IMR-90 (cell line): Measurements from ENCODE around the gene IRS4. TPM values are rescaled to one million over a fixed set of nuclear protein-coding genes. Genes with fewer than 3 reads are reported as not detected.
A peak's percentile ranks its signal among the peaks of the same experiment; 100 is the strongest.

ENCODE experiments used
- ATAC-seq: fragments of 200-7000 bp; cut with Tn5 transposase; 2 replicates; pipeline ENCODE4 v1.9.1; 2020; ENCODE audit warnings: low read depth, mild to moderate bottlenecking, moderate library complexity
- BruUV-seq: library from RNA; stranded (reverse); fragments of 400-500 nt; replicated peaks from 2 replicates; lab custom pipeline; 2021; lab: Mats Ljungman, UMichigan
- CTCF ChIA-PET: fragments of 300-600 bp; formaldehyde crosslinking; extraction: SDS; loops from one replicate; lab custom pipeline; 2021; ENCODE audit warnings: antibody characterized with exemption; lab: Yijun Ruan, JAX
- POLR2A ChIA-PET: fragments of 300-600 bp; sonication (Branson Sonifier 250); formaldehyde crosslinking; loops from one replicate; lab custom pipeline; 2022; ENCODE audit warnings: antibody characterized with exemption; ENCODE audit not compliant: unreplicated experiment; lab: Charles Lee
- DNase-seq: peaks from one replicate; pipeline ENCODE4 v3.0.0; 2013
- H2AFZ ChIP-seq: replicated peaks from 2 replicates; pipeline ENCODE3; 2013; ENCODE audit warnings: low read length, mild to moderate bottlenecking; ENCODE audit not compliant: poor library complexity
- H2AK5ac ChIP-seq: 2 replicates; pipeline ENCODE4 v1.6.1; 2013; ENCODE audit warnings: low read depth, low read length, inconsistent platforms
- H2AK9ac ChIP-seq: replicated peaks from 2 replicates; pipeline ENCODE3; 2013; ENCODE audit warnings: mild to moderate bottlenecking, low read depth, low read length, moderate library complexity; ENCODE audit not compliant: poor library complexity
- H2BK120ac ChIP-seq: 2 replicates; pipeline ENCODE4 v1.6.1; 2013; ENCODE audit warnings: low read depth, low read length, inconsistent platforms
- H2BK15ac ChIP-seq: 3 replicates; pipeline ENCODE4 v1.6.1; 2013; ENCODE audit warnings: low read depth, low read length, inconsistent platforms
- H2BK20ac ChIP-seq: 2 replicates; pipeline ENCODE4 v1.6.1; 2013; ENCODE audit warnings: low read depth, mild to moderate bottlenecking, inconsistent platforms, low read length, moderate library complexity
- H2BK5ac ChIP-seq: 2 replicates; pipeline ENCODE4 v1.6.1; 2013; ENCODE audit warnings: mild to moderate bottlenecking, low read depth, low read length, inconsistent platforms; ENCODE audit not compliant: poor library complexity, severe bottlenecking
- H3K14ac ChIP-seq: replicated peaks from 2 replicates; pipeline ENCODE4 v1.6.1; 2013; ENCODE audit warnings: low read depth, low read length, inconsistent platforms
- H3K18ac ChIP-seq: 2 replicates; pipeline ENCODE4 v1.6.1; 2013; ENCODE audit warnings: low read depth, low read length, control low read depth
- H3K23ac ChIP-seq: 2 replicates; pipeline ENCODE4 v1.6.1; 2013; ENCODE audit warnings: low read depth, low read length, inconsistent platforms
- H3K27ac ChIP-seq: 2 replicates; pipeline ENCODE4 v1.5.1; 2013; ENCODE audit warnings: mild to moderate bottlenecking, control low read depth, low read length; ENCODE audit not compliant: insufficient read depth
- H3K27me3 ChIP-seq: 2 replicates; pipeline ENCODE4 v1.6.1; 2013; ENCODE audit warnings: low read length; ENCODE audit not compliant: control insufficient read depth, insufficient read depth
- H3K36me3 ChIP-seq: 2 replicates; pipeline ENCODE4 v1.6.1; 2013; ENCODE audit warnings: low read length, mixed read lengths; ENCODE audit not compliant: control insufficient read depth, insufficient read depth
- H3K4ac ChIP-seq: 2 replicates; pipeline ENCODE4 v1.6.1; 2013; ENCODE audit warnings: low read depth, low read length, inconsistent platforms
- H3K4me1 ChIP-seq: 2 replicates; pipeline ENCODE4 v1.6.1; 2013; ENCODE audit warnings: low read length, mixed read lengths; ENCODE audit not compliant: control insufficient read depth, insufficient read depth
- H3K4me2 ChIP-seq: 2 replicates; pipeline ENCODE4 v1.6.1; 2013; ENCODE audit warnings: low read depth, mild to moderate bottlenecking, control low read depth, low read length, moderate library complexity
- H3K4me3 ChIP-seq: 2 replicates; pipeline ENCODE4 v1.5.1; 2013; ENCODE audit warnings: low read depth, mild to moderate bottlenecking, control low read depth, low read length, moderate library complexity; ENCODE audit not compliant: insufficient read depth
- H3K56ac ChIP-seq: 2 replicates; pipeline ENCODE4 v1.6.1; 2013; ENCODE audit warnings: low read length, inconsistent platforms; ENCODE audit not compliant: insufficient read depth; ENCODE audit errors: extremely low read depth
- H3K79me1 ChIP-seq, 2 experiments: 2 replicates each; pipeline ENCODE4 v1.6.1; 2013; ENCODE audit warnings: low read length in 2 of 2, inconsistent platforms in 1 of 2, low read depth in 1 of 2
- H3K9ac ChIP-seq: 2 replicates; pipeline ENCODE4 v1.6.1; 2013; ENCODE audit warnings: low read depth, low read length, control low read depth
- H3K9me1 ChIP-seq: 2 replicates; pipeline ENCODE4 v1.6.1; 2013; ENCODE audit warnings: low read length, inconsistent platforms; ENCODE audit not compliant: insufficient read depth
- H3K9me3 ChIP-seq: 2 replicates; pipeline ENCODE4 v1.6.1; 2013; ENCODE audit warnings: low read length; ENCODE audit not compliant: control insufficient read depth, insufficient read depth
- H4K20me1 ChIP-seq: 2 replicates; pipeline ENCODE4 v1.6.1; 2013; ENCODE audit warnings: low read length, inconsistent platforms; ENCODE audit not compliant: insufficient read depth
- H4K5ac ChIP-seq: 2 replicates; pipeline ENCODE4 v1.6.1; 2013; ENCODE audit warnings: mild to moderate bottlenecking, low read depth, low read length, control low read depth
- H4K8ac ChIP-seq, 2 experiments: 2 replicates each; pipeline ENCODE4 v1.6.1; 2013; ENCODE audit warnings: low read depth in 2 of 2, low read length in 2 of 2, control low read depth in 1 of 2, inconsistent platforms in 1 of 2
- H4K91ac ChIP-seq: 2 replicates; pipeline ENCODE4 v1.6.1; 2013; ENCODE audit warnings: low read depth, low read length, inconsistent platforms; ENCODE audit not compliant: insufficient read depth
- BHLHE40 ChIP-seq: fragments of 150-350 bp; IDR thresholded peaks from 2 replicates; pipeline ENCODE4 v1.6.1; 2016; ENCODE audit warnings: mild to moderate bottlenecking, low read depth, low read length
- CEBPB ChIP-seq: IDR thresholded peaks from 2 replicates; pipeline ENCODE4 v1.6.1; 2012; ENCODE audit warnings: low read depth, low read length, improper control_type of control experiment
- FOS ChIP-seq: fragments of 150-350 bp; IDR thresholded peaks from 2 replicates; pipeline ENCODE4 v1.6.1; 2016; ENCODE audit warnings: low read depth, low read length
- MXI1 ChIP-seq: IDR thresholded peaks from 2 replicates; pipeline ENCODE4 v1.6.1; 2012; ENCODE audit warnings: low read depth, mild to moderate bottlenecking, low read length, moderate library complexity, borderline replicate concordance
- RAD21 ChIP-seq: IDR thresholded peaks from 2 replicates; pipeline ENCODE4 v1.6.1; 2012; ENCODE audit warnings: low read length, improper control_type of control experiment
- SMC3 ChIP-seq: fragments of 150-350 bp; IDR thresholded peaks from 2 replicates; pipeline ENCODE4 v1.6.1; 2016; ENCODE audit warnings: low read depth, mild to moderate bottlenecking, antibody characterized with exemption, low read length, moderate library complexity
- WGBS, 2 experiments: methylation state at CpG; one replicate each; pipeline versions ENCODE4 v1.1.5 to v1.1.7; 2013; ENCODE audit warnings: missing lambda C conversion rate in 2 of 2; ENCODE audit not compliant: insufficient read length in 1 of 2; ENCODE audit errors: extremely low coverage in 2 of 2; 5-methylcytosine and 5-hydroxymethylcytosine counted together
- dilution Hi-C: fragments of 300-500 bp; cut with HindIII; formaldehyde crosslinking; loops from one replicate; pipeline ENCODE4 v1.14.3; 2018; ENCODE audit warnings: low sequenced_read_pairs; ENCODE audit not compliant: unreplicated experiment
- in situ Hi-C: fragments of 300-500 bp; cut with MboI; formaldehyde crosslinking; loops from 3 replicates; pipeline ENCODE4 v1.14.3; 2019; ENCODE audit warnings: low sequenced_read_pairs, inconsistent platforms, mixed read lengths
- intact Hi-C: fragments of 100-400 bp; cut with micrococcal nuclease; formaldehyde crosslinking; loops from 2 replicates; pipeline ENCODE4 v1.10.0; 2022
- polyA plus RNA-seq, 3 experiments: library from polyadenylated mRNA; depleted of rRNA; stranded (reverse); fragments of >200 nt; gene quantifications; 2 replicates each; pipeline ENCODE4 v1.2.3, GENCODE V29; 2012; ENCODE audit warnings: low replicate concordance in 1 of 3
- total RNA-seq: library from RNA; depleted of rRNA; stranded (reverse); fragments of >200 nt; gene quantifications from 2 replicates; pipeline ENCODE4 v1.2.3, GENCODE V29; 2012
- TF ChIP-seq, protein P1 (sequence below): fragments of 150-350 bp; IDR thresholded peaks from 2 replicates; pipeline ENCODE4 v1.6.1; 2017; ENCODE audit warnings: mild to moderate bottlenecking, antibody characterized with exemption, low read length, low read depth

Gene IRS4
- total and polyA plus RNA-seq, 2 of the 4 experiments (the other 2 are of a cell fraction) = 0.02 TPM; not detected in 1

DNA sequence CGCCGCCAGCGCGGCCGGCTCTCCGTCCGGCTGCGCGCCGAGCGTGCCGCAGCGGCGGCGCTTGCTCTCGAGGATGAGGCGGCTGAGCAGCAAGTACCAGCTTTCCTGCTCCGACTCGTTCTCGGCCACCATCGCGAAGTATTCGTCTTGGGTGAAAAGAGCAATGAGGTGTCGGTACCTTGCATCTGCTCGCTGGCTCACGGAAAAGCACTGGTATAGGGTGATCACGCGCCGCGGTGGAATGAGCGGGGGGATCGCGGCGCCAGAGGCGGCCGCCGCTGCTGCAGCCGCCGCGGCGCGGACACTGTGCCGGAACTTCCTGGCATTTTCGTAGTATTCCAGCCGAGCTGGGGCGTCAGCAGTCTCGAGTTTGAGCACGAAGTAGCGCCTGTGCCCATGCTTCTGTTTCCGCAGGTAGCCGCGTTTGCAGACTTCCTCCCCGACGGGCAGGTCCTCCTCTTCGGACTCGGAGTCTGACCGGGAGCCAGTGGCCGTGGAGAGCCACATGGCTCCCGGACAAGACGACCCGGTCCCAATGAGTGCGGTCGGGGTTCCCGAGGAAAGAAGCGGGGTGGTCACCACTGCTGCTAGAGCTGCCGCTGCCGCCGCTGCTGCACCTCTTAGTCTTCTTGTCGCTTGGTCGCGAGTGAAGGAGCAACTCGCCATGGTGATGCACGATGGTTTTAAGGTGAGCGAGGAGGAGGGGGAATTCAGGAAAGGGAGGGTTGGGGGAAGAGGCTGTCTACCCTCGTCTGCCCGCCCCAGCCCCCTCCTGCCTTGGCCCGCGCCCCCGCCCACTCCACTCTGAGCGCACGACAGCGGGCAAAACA is 469 bp downstream of the IRS4 start:
- 37% methylated on average over 29 of the region's 82 CpGs; no CpG with 5 or more reads in 1 of the 2 experiments for WGBS, 2 experiments
- Histone ChIP-seq H3K56ac (no peak overlapping the region), H4K5ac (no peak overlapping the region), H3K79me1 (no peaks in the 10 kb centered on the region), H2BK15ac (no peak overlapping the region), H3K4me3 (peak overlapping the region; percentile 32), H3K18ac (no peak overlapping the region), H3K9me1 (no peaks in the 10 kb centered on the region), H3K27me3 (peaks cover 55% of the 10 kb centered on the region), H3K4me2 (peak overlapping the region; percentile 87), H2BK120ac (no peak overlapping the region), H4K91ac (no peak overlapping the region), H3K9ac (no peak overlapping the region), H4K8ac (no peak overlapping the region), H3K4ac (no peak overlapping the region), H2AK9ac (no peak overlapping the region), H4K20me1 (no peaks in the 10 kb centered on the region), H2AK5ac (no peak overlapping the region), H3K23ac (no peak overlapping the region), H3K36me3 (no peaks in the 10 kb centered on the region), H3K14ac (no peak overlapping the region), H2AFZ (peak overlapping the region; percentile 78), H3K4me1 (no peaks in the 10 kb centered on the region), H2BK5ac (no peak overlapping the region), H3K9me3 (peaks cover 11% of the 10 kb centered on the region; the same call in 1 of the 2 replicates), H2BK20ac (no peak overlapping the region), H3K27ac (no peak overlapping the region)
- no TSS peak for BruUV-seq
- ChIA-PET CTCF (no interaction called here), POLR2A (no interaction called here)
- TF ChIP-seq SMC3 (no peak), RAD21 (no peak), MXI1 (no peak), FOS (no peak), CEBPB (no peak), BHLHE40 (no peak)
- TF ChIP-seq, protein P1, sequence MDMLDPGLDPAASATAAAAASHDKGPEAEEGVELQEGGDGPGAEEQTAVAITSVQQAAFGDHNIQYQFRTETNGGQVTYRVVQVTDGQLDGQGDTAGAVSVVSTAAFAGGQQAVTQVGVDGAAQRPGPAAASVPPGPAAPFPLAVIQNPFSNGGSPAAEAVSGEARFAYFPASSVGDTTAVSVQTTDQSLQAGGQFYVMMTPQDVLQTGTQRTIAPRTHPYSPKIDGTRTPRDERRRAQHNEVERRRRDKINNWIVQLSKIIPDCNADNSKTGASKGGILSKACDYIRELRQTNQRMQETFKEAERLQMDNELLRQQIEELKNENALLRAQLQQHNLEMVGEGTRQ = no peak
- dilution Hi-C loops (no loop called here), intact Hi-C loops (no loop called here), in situ Hi-C loops (no loop called here)
- ATAC-seq (peak; percentile 54), DNase-seq (no peak)
